DND-41 (cell line): ENCODE data around the gene TPGS2.
A peak's percentile ranks its signal among the peaks of the same experiment; 100 is the strongest.
"Not testable (repeated sequence)": the region's sequence is repeated elsewhere in the genome, so short reads cannot be mapped to it uniquely, and the experiment has no call there.

Experiments used
- ATAC-seq: fragments of 200-7000 bp; cut with Tn5 transposase; 3 replicates; pipeline ENCODE4 v1.9.1; 2021; ENCODE audit warnings: low read depth; ENCODE audit not compliant: insufficient read depth
- DNase-seq: peaks from one replicate; pipeline ENCODE4 v3.0.0-alpha.2; 2020
- H2AFZ ChIP-seq: 2 replicates; pipeline ENCODE4 v1.6.0; 2012; ENCODE audit warnings: low read depth, low read length
- H3K27ac ChIP-seq: 2 replicates; pipeline ENCODE4 v1.5.1; 2012; ENCODE audit warnings: low read length, inconsistent platforms
- H3K27me3 ChIP-seq: fragments of 200-600 bp; sonication (generic); 2 replicates; pipeline ENCODE4 v1.6.0; 2012; ENCODE audit warnings: low read length, mild to moderate bottlenecking, inconsistent platforms; ENCODE audit not compliant: insufficient read depth, poor library complexity
- H3K36me3 ChIP-seq: 2 replicates; pipeline ENCODE4 v1.5.1; 2012; ENCODE audit warnings: low read length, inconsistent platforms; ENCODE audit not compliant: insufficient read depth
- H3K4me1 ChIP-seq: 2 replicates; pipeline ENCODE4 v1.5.1; 2012; ENCODE audit warnings: mild to moderate bottlenecking, low read length; ENCODE audit not compliant: insufficient read depth
- H3K4me2 ChIP-seq: 2 replicates; pipeline ENCODE4 v1.6.0; 2012; ENCODE audit warnings: mild to moderate bottlenecking, moderate library complexity, low read length, inconsistent platforms; ENCODE audit not compliant: insufficient read depth
- H3K4me3 ChIP-seq, 2 experiments: fragments of 200-600 bp in 1 of 2; shearing (Covaris generic) in 1 of 2; 2 replicates each; pipeline ENCODE4 v1.5.1; 2012 to 2016; ENCODE audit warnings: inconsistent platforms in 2 of 2, low read length in 2 of 2, mild to moderate bottlenecking in 2 of 2, low read depth in 1 of 2, moderate library complexity in 1 of 2
- H3K79me2 ChIP-seq: 2 replicates; pipeline ENCODE4 v1.6.0; 2012; ENCODE audit warnings: low read length, inconsistent platforms; ENCODE audit not compliant: insufficient read depth
- H3K9ac ChIP-seq: 2 replicates; pipeline ENCODE4 v1.6.0; 2012; ENCODE audit warnings: low read depth, mild to moderate bottlenecking, inconsistent platforms, low read length, moderate library complexity
- H3K9me3 ChIP-seq: 2 replicates; pipeline ENCODE4 v1.5.1; 2012; ENCODE audit warnings: low read length, moderate library complexity, mild to moderate bottlenecking, inconsistent platforms; ENCODE audit not compliant: insufficient read depth, severe bottlenecking
- H4K20me1 ChIP-seq: 2 replicates; pipeline ENCODE4 v1.6.0; 2012; ENCODE audit warnings: low read length; ENCODE audit not compliant: insufficient read depth
- EZH2 ChIP-seq: IDR thresholded peaks from 3 replicates; pipeline ENCODE4 v1.6.1; 2012; ENCODE audit warnings: borderline replicate concordance, low read depth, mild to moderate bottlenecking, moderate library complexity, low read length, inconsistent platforms; ENCODE audit not compliant: severe bottlenecking
- TF ChIP-seq, protein P1 (sequence below): IDR thresholded peaks from 2 replicates; pipeline ENCODE4 v1.5.1; 2012; ENCODE audit warnings: borderline replicate concordance, low read length, moderate library complexity, mild to moderate bottlenecking; ENCODE audit not compliant: poor library complexity, severe bottlenecking; ENCODE audit errors: extremely low read depth

The TPGS2 gene

GRCh38 chr18:36828630-36829361, at the start of gene TPGS2, which contains the start of gene KIAA1328:
TSS of gene TPGS2 (minus strand) at chr18:36829002. CDS start at chr18:36828767, 235 bp downstream.
TSS of gene KIAA1328 (plus strand) at chr18:36829127. CDS start at chr18:36829139, 12 bp downstream.
- H3K4me1 ChIP-seq, result peaks cover 41% of the 10 kb centered on the region
- peak within 1 kb of the TSS; percentile 56 to 96 for H3K4me3 ChIP-seq
- H4K20me1 ChIP-seq, result no peaks in the 10 kb centered on the region
- peaks cover 17% of the 10 kb centered on the region for H3K36me3 ChIP-seq
- H3K27me3 ChIP-seq, result no peaks in the 10 kb centered on the region
- H2AFZ ChIP-seq, result peak within 1 kb of the TSS; percentile 97
- TF ChIP-seq EZH2, result no peak
- TF ChIP-seq, protein P1, sequence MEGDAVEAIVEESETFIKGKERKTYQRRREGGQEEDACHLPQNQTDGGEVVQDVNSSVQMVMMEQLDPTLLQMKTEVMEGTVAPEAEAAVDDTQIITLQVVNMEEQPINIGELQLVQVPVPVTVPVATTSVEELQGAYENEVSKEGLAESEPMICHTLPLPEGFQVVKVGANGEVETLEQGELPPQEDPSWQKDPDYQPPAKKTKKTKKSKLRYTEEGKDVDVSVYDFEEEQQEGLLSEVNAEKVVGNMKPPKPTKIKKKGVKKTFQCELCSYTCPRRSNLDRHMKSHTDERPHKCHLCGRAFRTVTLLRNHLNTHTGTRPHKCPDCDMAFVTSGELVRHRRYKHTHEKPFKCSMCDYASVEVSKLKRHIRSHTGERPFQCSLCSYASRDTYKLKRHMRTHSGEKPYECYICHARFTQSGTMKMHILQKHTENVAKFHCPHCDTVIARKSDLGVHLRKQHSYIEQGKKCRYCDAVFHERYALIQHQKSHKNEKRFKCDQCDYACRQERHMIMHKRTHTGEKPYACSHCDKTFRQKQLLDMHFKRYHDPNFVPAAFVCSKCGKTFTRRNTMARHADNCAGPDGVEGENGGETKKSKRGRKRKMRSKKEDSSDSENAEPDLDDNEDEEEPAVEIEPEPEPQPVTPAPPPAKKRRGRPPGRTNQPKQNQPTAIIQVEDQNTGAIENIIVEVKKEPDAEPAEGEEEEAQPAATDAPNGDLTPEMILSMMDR, result peak; percentile 75
- peak within 1 kb of the TSS; percentile 81 for H3K9ac ChIP-seq
- peak within 1 kb of the TSS; percentile 89 for H3K27ac ChIP-seq
- peak; percentile 92 for DNase-seq
- ATAC-seq, result peak; percentile 89
- H3K4me2 ChIP-seq, result peak within 1 kb of the TSS; percentile 91
- no peaks in the 10 kb centered on the region for H3K9me3 ChIP-seq
- H3K79me2 ChIP-seq, result peaks cover 74% of the 10 kb centered on the region

- H3K9ac ChIP-seq, ATAC-seq, H3K36me3 ChIP-seq, H2AFZ ChIP-seq, H3K27me3 ChIP-seq, H3K79me2 ChIP-seq, H3K4me1 ChIP-seq, H3K9me3 ChIP-seq, DNase-seq, H3K4me3 ChIP-seq, H3K27ac ChIP-seq, H3K4me2 ChIP-seq, H4K20me1 ChIP-seq: not testable (repeated sequence)
Measured at GRCh38 chr18:36873826-36874225, 45.0 kb upstream of the TPGS2 start.

- no peaks in the 10 kb centered on the region; the same call in 1 of the 2 replicates for H3K4me1 ChIP-seq
- no peak overlapping the region for H2AFZ ChIP-seq
- no peaks in the 10 kb centered on the region for H4K20me1 ChIP-seq
- TF ChIP-seq EZH2, result no peak
- TF ChIP-seq, protein P1, result no peak
- H3K79me2 ChIP-seq, result no peaks in the 10 kb centered on the region
- no peaks in the 10 kb centered on the region for H3K27me3 ChIP-seq
- peaks cover 3% of the 10 kb centered on the region; the same call in 1 of the 2 replicates for H3K36me3 ChIP-seq
- DNase-seq (no peak), ATAC-seq (no peak)
- no peak overlapping the region for H3K27ac ChIP-seq
- H3K4me3 ChIP-seq, result no peak overlapping the region
- H3K9me3 ChIP-seq, result no peaks in the 10 kb centered on the region
- no peak overlapping the region for H3K4me2 ChIP-seq
- no peak overlapping the region for H3K9ac ChIP-seq
Measured at GRCh38 chr18:36872329-36872728, 43.5 kb upstream of the TPGS2 start.

GRCh38 chr18:36871801-36872200, 43.0 kb upstream of the TPGS2 start:
- no peak overlapping the region for H3K4me3 ChIP-seq
- H3K27ac ChIP-seq, result no peak overlapping the region
- H3K27me3 ChIP-seq, result no peaks in the 10 kb centered on the region
- TF ChIP-seq EZH2, result no peak
- TF ChIP-seq, protein P1, result no peak
- H4K20me1 ChIP-seq, result no peaks in the 10 kb centered on the region
- H3K9ac ChIP-seq, result no peak overlapping the region
- no peak for ATAC-seq
- peaks cover 3% of the 10 kb centered on the region; the same call in 1 of the 2 replicates for H3K36me3 ChIP-seq
- H3K9me3 ChIP-seq, result no peaks in the 10 kb centered on the region
- no peaks in the 10 kb centered on the region; the same call in 1 of the 2 replicates for H3K4me1 ChIP-seq
- no peak overlapping the region for H2AFZ ChIP-seq
- no peak for DNase-seq
- no peak overlapping the region for H3K4me2 ChIP-seq
- no peaks in the 10 kb centered on the region for H3K79me2 ChIP-seq
